ENCODE results near the gene NTRK2. TPM values are rescaled to one million over a fixed set of nuclear protein-coding genes. Genes with fewer than 3 reads are reported as not detected.

The NTRK2 gene
- total and polyA plus RNA-seq, 4 donors, result 0.26 to 1.4 (median 0.56) TPM

GRCh38 chr9:84794981-84795637, 125.6 kb downstream of the NTRK2 start:
- WGBS, result 72% methylated on average over 10 of the region's 10 CpGs
- H3K36me3 ChIP-seq (ENCODE audit: control insufficient read depth in 4 of 4, insufficient read depth in 3 of 4, low read depth in 1 of 4, low read length in 3 of 4), result no peaks in the 10 kb centered on the region
- no peak overlapping the region for H3K4me3 ChIP-seq (ENCODE audit: low read depth in 1 of 3, low read length in 3 of 3)
- no peak for DNase-seq (ENCODE audit: low spot score)
- no peaks in the 10 kb centered on the region for H3K4me1 ChIP-seq (ENCODE audit: control insufficient read depth in 4 of 4, insufficient read depth in 4 of 4, low read length in 3 of 4)
- TF ChIP-seq GABPA (IDR thresholded peaks at IDR 0.05 in 1 of 2, conservative IDR thresholded peaks at IDR 0.05 in 1 of 2) (no peak), YY1 (IDR thresholded peaks at IDR 0.05) (no peak), FOXA1 (IDR thresholded peaks at IDR 0.05) (no peak), RXRA (IDR thresholded peaks at IDR 0.05) (no peak), TAF1 (conservative IDR thresholded peaks at IDR 0.05) (no peak), SP1 (IDR thresholded peaks at IDR 0.05) (no peak), JUND (IDR thresholded peaks at IDR 0.05) (no peak), FOXA2 (IDR thresholded peaks at IDR 0.05) (no peak), RAD21 (IDR thresholded peaks at IDR 0.05) (no peak), ATF3 (IDR thresholded peaks at IDR 0.05) (no peak), MAX (IDR thresholded peaks at IDR 0.05) (no peak), REST (IDR thresholded peaks at IDR 0.05) (no peak), EGR1 (IDR thresholded peaks at IDR 0.05; ENCODE audit: low read depth in 2 of 2) (no peak), CTCF (IDR thresholded peaks at IDR 0.05; ENCODE audit: low read depth, low read length, missing input control) (no peak), ZBTB33 (IDR thresholded peaks at IDR 0.05) (no peak), HNF4A (conservative IDR thresholded peaks at IDR 0.05) (no peak), NR2F2 (IDR thresholded peaks at IDR 0.05) (no peak)
- peaks cover 0 to 6% (median 0%) of the 10 kb centered on the region in 4 donors for H3K27me3 ChIP-seq (ENCODE audit: control insufficient read depth in 4 of 4, insufficient read depth in 4 of 4, low read length in 3 of 4)
- no peak overlapping the region for H3K27ac ChIP-seq (ENCODE audit: low read depth in 1 of 2, low read length in 2 of 2)
- H3K9ac ChIP-seq (ENCODE audit: low read depth in 1 of 2, low read length in 2 of 2), result no peak overlapping the region
- no peaks in the 10 kb centered on the region for H3K9me3 ChIP-seq (ENCODE audit: control insufficient read depth in 4 of 4, low read length in 3 of 4)
